Measurements from ENCODE around the gene SLC22A23. TPM values are rescaled to one million over a fixed set of nuclear protein-coding genes. Genes with fewer than 3 reads are reported as not detected.

Gene SLC22A23
- total and polyA plus RNA-seq, 7 donors = 8.1 to 18.7 (median 12.0) TPM

DNA sequence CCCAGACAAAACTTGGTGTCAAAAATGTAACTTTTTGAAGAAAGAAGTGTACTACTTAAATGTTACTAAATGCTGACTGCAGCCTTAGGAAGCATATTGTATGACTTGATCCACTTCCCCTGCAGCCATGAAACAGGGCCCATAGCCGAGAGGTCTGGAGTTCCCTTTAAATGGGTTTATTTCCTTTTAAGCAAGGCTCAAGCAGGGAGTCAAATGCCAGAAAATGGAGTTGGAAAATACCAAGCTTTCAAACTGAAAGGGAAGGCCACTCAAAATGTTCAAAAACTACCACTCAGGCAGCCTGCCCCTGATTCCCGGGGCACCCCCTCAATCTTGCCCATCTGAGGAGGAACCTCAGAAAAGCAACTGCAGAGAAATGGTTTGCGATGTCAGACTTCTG is 43.3 kb downstream of the SLC22A23 start:
- no peaks in the 10 kb centered on the region for H3K9me3 ChIP-seq
- H3K4me1 ChIP-seq = no peaks in the 10 kb centered on the region
- H3K4me3 ChIP-seq = no peak overlapping the region
- peak; percentile 25 for DNase-seq
- no peak for TF ChIP-seq POLR2AphosphoS5 (IDR thresholded peaks at IDR 0.05)
- no peak for TF ChIP-seq EP300 (IDR thresholded peaks at IDR 0.05)
- TF ChIP-seq POLR2A (IDR thresholded peaks at IDR 0.05) = no peak
- TF ChIP-seq, protein P1, sequence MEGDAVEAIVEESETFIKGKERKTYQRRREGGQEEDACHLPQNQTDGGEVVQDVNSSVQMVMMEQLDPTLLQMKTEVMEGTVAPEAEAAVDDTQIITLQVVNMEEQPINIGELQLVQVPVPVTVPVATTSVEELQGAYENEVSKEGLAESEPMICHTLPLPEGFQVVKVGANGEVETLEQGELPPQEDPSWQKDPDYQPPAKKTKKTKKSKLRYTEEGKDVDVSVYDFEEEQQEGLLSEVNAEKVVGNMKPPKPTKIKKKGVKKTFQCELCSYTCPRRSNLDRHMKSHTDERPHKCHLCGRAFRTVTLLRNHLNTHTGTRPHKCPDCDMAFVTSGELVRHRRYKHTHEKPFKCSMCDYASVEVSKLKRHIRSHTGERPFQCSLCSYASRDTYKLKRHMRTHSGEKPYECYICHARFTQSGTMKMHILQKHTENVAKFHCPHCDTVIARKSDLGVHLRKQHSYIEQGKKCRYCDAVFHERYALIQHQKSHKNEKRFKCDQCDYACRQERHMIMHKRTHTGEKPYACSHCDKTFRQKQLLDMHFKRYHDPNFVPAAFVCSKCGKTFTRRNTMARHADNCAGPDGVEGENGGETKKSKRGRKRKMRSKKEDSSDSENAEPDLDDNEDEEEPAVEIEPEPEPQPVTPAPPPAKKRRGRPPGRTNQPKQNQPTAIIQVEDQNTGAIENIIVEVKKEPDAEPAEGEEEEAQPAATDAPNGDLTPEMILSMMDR (IDR thresholded peaks at IDR 0.05) = no peak
- WGBS, 2 donors = 88 to 93% methylated on average over 3 of the region's 3 CpGs
- H3K27ac ChIP-seq = no peak overlapping the region
- intact Hi-C loops (cut with DNase I) = no loop called here
- no peaks in the 10 kb centered on the region for H3K27me3 ChIP-seq
- H3K36me3 ChIP-seq = peaks cover 0 to 16% (median 0%) of the 10 kb centered on the region in 4 donors

DNA sequence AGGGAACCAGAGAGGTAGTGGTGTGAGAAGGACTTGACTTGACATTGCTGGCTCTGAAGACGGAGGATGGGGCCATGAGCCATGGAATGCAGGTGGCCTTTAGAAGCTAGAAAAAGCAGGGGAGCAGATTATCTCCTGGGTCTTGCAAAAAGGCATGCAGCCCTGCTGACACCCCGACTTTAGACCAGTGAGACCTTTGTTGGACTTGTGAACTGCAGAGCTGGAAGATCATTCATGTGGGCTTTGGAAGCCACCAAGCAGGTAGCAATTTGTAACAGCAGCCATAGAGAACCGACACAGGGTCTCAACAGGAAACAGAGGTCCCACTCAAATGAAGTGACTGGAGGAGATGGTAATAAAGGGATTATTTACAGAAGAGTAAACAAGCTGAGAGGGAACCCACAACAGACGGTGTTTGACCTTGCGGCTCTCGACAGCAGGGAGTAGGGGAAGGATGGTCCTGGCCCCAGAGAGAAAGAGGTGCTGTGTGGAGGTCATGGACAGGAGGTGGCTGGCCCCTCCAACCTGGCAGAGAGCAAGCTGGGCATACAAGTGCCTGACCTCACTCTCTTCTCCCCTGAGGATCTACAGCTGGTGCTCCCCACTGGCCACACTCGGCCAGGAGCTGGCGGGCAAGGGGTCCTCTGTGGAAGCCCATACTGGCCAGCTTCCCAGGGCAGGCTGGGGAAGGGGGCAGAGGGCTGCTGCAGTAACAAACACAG is 43.9 kb downstream of the SLC22A23 start:
- no peaks in the 10 kb centered on the region for H3K4me1 ChIP-seq
- peaks cover 0 to 16% (median 0%) of the 10 kb centered on the region in 4 donors for H3K36me3 ChIP-seq
- intact Hi-C loops (cut with DNase I) = no loop called here
- H3K4me3 ChIP-seq = no peak overlapping the region
- WGBS, 2 donors = 74 to 75% methylated on average over 8 of the region's 8 CpGs
- peak; percentile 40 for DNase-seq
- TF ChIP-seq POLR2A (IDR thresholded peaks at IDR 0.05) (no peak), POLR2AphosphoS5 (IDR thresholded peaks at IDR 0.05) (no peak), EP300 (IDR thresholded peaks at IDR 0.05) (no peak)
- TF ChIP-seq, protein P1 (IDR thresholded peaks at IDR 0.05) = no peak
- H3K27ac ChIP-seq = no peak overlapping the region
- no peaks in the 10 kb centered on the region for H3K27me3 ChIP-seq
- no peaks in the 10 kb centered on the region for H3K9me3 ChIP-seq

GRCh38 chr6:3411967-3412778 is 44.7 kb downstream of the SLC22A23 start:
- 89 to 90% methylated on average over 11 of the region's 11 CpGs for WGBS, 2 donors
- peaks cover 0 to 2% (median 1%) of the 10 kb centered on the region in 4 donors for H3K4me1 ChIP-seq
- DNase-seq = peak; percentile 38
- no peaks in the 10 kb centered on the region for H3K9me3 ChIP-seq
- H3K27ac ChIP-seq = no peak overlapping the region
- TF ChIP-seq POLR2AphosphoS5 (IDR thresholded peaks at IDR 0.05) (no peak), POLR2A (IDR thresholded peaks at IDR 0.05) (no peak), EP300 (IDR thresholded peaks at IDR 0.05) (no peak)
- TF ChIP-seq, protein P1 (IDR thresholded peaks at IDR 0.05) = no peak
- H3K27me3 ChIP-seq = no peaks in the 10 kb centered on the region
- H3K36me3 ChIP-seq = peaks cover 0 to 16% (median 0%) of the 10 kb centered on the region in 4 donors
- H3K4me3 ChIP-seq = no peak overlapping the region
- intact Hi-C loops (cut with DNase I) = loop anchor here (2.0 kb wide), 1 partner anchor 321 kb away; no protein-coding TSS in a partner anchor

- TF ChIP-seq POLR2AphosphoS5 (IDR thresholded peaks at IDR 0.05) = no peak
- TF ChIP-seq, protein P1 (IDR thresholded peaks at IDR 0.05) = peak; percentile 28 to 74 (median 64)
- TF ChIP-seq POLR2A (IDR thresholded peaks at IDR 0.05) = no peak
- no peak for TF ChIP-seq EP300 (IDR thresholded peaks at IDR 0.05)
- DNase-seq = peak; percentile 68
- no peak overlapping the region for H3K4me3 ChIP-seq
- H3K36me3 ChIP-seq = peaks cover 0 to 16% (median 0%) of the 10 kb centered on the region in 4 donors
- WGBS, 2 donors = 12 to 50% methylated on average over 15 of the region's 15 CpGs
- peaks cover 0 to 17% (median 13%) of the 10 kb centered on the region in 4 donors for H3K4me1 ChIP-seq
- H3K9me3 ChIP-seq = no peaks in the 10 kb centered on the region
- no peaks in the 10 kb centered on the region for H3K27me3 ChIP-seq
- no peak overlapping the region for H3K27ac ChIP-seq
- intact Hi-C loops (cut with DNase I) = loop anchor here (2.0 kb wide), 1 partner anchor 322 kb away; no protein-coding TSS in a partner anchor
These were observed 46.2 kb downstream of the SLC22A23 start for GRCh38 chr6:3410385-3411360.

Data from sigmoid colon (tissue), 7 donors.